ENCODE data around the gene NET1.

Gene NET1

DNA sequence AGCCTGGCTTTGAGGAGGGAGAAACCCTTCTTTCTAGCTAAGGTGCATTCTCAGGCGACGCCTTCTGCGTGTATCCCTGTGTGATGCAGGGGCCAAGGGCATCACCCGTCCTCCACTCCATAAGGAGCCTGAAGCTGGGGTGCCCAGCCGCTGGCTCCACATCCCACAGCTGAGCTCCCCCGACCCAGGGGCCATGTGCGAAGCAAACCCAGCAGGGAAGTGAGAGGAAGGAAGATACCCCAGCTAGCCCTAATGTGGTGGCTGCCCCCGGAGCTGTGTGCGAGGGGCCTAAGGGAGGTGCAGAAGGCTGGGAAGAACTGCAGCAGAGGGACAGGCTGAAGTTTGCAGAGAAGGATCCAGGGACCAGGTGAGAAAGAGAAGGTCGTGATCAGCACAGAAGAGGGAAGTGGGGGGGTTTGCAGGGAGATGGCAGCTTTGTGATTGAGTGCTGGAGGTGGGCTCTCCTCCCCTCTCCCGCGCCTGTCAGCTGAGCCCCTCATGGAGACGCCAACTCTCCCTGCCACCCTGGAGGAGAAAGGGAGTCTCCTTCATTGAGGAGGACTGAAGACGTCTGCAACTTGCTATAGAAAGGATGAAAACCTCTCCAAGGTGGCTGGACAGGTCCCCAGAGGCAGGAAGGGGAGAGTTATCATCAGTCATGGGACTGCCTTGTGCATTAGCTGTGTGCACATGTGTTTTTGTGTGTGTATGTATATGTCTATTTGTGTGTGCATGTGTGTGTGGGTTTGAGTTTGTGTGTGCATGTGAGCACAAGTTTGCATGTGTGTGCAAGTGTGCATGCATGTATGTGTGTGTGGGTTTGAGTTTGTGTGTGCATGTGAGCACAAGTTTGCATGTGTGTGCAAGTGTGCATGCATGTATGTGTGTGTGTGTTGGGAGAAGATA, 90.5 kb downstream of the NET1 start:
- DNase-seq: no peak

DNA sequence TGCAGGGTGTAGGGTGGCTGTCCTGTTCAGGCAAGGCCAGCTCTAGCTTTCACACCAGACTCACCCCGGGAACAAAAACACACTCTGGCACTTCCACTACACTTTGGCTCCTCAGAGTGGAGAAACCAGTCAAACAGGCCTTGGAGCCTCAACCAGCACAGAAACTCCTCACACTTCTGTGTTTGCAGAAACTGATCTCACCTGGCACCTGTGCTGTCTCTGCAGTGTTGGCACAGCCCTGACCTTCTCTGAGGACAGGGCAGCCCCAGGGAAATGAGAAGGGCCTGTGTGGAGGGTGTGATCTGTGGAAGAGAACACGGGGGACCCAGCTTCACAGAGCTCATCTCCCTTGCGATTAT, 91.1 kb downstream of the NET1 start:
- no peak for DNase-seq

DNA sequence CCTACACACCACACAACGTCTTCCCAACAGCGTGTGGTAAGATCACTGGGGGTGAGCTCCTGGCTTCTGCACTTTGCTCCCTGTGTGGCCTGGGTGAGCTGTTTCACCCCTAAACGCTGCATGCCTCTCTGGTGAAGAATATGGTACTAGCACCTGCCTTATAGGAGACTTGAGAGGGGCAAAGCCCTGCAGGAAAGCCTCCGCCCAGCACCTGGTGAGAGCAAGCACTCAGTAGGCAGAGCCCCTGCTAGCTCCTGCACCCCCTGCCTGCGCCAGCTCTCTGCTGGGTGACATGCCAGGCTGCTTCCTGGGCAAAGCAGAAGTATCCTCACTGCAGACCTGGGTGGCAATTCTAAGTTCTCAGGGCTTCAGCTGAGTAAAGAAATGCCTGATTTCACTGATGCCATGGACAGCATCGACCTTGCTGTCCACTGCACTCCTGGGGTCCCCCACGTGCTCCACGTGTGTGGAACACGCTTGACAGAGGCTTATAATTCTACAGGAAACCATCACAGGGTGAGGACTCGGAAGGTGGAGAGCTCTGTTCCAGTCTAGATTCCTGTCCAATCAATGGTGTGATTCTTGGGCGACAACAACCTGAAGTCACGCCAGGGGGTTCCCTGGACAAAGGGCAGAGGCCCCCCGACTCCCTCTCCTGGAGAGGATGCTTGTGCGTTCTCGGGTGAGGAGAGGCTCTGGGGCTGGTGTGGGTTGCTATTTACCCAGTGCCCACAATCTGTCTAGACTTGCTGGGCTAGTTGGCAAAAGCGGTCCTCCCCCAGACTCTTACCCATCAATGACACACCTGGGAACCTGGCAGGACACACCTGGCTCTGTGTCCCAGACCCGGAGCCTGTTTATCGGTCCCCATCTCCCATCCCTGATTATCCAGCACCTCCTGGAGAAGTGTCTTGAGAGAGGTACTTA, 92.1 kb downstream of the NET1 start:
- DNase-seq: no peak

DNA sequence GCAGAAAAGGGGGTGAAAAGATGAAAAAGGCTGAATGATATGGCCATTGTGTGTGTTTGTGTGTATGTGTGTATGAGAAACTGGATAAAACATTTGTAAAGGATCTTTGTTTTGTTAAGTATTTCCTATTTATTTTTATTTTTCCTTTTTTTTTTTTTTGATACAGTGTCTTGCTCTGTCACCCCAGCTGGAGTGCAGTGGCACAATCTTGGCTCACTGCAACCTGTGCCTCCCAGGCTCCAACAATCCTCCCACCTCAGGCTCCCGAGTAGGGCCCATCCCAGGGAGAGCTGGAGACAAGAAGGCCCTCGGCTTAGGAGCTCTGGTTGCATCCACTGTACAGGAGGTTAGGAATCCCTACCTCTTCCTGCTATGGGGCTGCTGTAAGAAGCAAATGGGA, 93.9 kb downstream of the NET1 start:
- no peak for DNase-seq

DNA sequence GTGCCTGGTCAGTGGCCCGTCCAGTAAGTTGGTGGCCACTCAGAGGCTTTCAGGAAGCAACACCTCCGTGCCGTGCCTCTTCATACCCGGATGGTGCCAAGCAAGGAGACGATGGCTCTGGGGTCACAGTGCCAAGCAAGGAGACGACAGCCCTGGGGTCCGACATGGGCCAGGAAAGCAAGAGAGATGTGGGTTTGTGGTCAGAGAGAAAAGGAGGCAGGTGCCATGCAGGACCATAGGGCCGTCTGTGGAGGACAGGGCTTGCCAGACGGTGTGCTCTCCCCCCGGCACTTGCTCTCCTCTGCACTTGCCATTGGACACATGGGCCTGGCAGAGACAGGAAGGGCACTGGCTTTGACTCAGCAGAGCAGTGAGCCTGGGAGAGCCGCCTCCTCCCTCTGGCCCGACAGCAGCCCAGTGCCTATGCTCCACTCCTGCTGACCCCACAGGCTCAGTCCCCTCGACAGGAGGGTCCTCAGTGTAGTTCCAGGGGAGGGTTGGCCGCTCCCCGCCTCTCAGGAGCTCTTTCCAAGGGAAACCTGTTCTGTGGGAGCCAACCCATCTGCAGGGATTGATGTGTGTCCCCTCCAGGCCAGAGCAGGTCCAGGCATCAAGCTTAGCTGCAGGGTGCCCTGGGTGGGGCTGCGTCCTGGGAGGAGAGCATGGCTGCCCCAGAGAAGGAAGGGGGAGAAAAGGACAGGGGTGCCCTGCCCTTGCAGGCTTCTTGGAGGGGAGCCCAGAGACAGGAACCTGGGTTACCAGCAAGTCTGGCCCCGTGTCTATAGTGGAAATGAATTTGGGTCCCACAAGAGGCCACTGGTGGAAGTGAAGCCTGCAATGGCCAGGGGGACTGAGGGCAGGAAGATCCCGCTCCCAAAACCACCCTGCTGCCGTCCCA, 94.6 kb downstream of the NET1 start:
- no peak for DNase-seq

DNA sequence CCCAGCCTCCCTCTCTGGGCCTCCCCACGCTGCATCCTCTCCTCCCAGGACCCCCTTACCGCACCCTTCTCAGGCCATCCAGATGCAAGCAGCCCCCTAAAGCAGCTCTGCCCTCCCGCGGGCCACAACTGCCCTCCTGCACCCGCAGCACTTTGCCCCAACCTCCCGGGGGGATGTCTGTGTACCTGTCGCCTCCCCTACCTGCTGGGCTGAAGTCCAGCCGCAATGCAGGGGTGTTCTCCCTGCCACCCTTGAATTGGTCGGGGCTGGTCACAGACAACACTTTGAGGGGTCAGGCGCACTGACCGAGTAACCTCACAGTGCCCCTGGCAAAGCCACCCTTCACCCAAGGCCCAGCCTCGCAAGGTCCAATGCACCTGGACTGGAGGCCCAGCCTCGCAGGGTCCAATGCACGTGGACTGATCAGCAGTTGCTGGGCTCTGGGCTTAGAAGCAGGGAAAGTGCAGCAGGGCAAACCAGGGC, 95.3 kb downstream of the NET1 start:
- DNase-seq: no peak

DNA sequence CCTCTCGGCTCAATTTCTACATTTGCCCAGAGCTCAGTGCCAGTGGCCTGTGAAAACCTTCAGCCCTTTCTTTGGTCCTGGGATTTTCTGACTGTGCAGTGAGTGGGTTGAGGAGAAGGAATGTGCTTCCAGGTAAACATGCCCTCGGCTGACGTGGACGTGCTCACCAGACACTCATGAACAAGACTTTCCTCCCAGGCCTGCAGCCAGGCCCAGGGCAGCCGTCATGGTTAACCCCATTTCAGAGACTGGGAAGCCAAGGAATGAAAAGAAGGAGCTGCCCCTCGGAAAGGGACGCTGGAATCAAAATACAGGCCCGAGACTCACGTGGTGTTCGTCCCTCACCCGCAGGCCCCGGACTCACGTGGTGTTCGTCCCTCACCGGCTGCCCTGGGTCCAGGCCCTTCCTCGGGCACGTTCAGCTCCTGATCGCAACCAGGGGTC, 95.8 kb downstream of the NET1 start:
- DNase-seq: no peak

Data from fibroblast of skin of right quadriceps (primary cell).